Measurements from ENCODE around the gene SYNGR3. TPM values are rescaled to one million over a fixed set of nuclear protein-coding genes. Genes with fewer than 3 reads are reported as not detected.

Gene SYNGR3, protein sequence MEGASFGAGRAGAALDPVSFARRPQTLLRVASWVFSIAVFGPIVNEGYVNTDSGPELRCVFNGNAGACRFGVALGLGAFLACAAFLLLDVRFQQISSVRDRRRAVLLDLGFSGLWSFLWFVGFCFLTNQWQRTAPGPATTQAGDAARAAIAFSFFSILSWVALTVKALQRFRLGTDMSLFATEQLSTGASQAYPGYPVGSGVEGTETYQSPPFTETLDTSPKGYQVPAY
- total RNA-seq (2022) = 0.68 and 1.1 TPM in 2 replicates
- not detected for Bru-seq, nascent RNA
- percentile 35 among the genes with signal in this experiment for BruChase-seq, experiment 1, labeled RNA remaining after a 6-hour chase
- BruChase-seq, experiment 2, labeled RNA remaining after a 2-hour chase = percentile 13 among the genes with signal in this experiment
- long read RNA-seq, partial matches to known transcripts = 0 of 5 reads
- long read RNA-seq, other reads (novel, unspliced or antisense) = 1 of 5 reads

DNA sequence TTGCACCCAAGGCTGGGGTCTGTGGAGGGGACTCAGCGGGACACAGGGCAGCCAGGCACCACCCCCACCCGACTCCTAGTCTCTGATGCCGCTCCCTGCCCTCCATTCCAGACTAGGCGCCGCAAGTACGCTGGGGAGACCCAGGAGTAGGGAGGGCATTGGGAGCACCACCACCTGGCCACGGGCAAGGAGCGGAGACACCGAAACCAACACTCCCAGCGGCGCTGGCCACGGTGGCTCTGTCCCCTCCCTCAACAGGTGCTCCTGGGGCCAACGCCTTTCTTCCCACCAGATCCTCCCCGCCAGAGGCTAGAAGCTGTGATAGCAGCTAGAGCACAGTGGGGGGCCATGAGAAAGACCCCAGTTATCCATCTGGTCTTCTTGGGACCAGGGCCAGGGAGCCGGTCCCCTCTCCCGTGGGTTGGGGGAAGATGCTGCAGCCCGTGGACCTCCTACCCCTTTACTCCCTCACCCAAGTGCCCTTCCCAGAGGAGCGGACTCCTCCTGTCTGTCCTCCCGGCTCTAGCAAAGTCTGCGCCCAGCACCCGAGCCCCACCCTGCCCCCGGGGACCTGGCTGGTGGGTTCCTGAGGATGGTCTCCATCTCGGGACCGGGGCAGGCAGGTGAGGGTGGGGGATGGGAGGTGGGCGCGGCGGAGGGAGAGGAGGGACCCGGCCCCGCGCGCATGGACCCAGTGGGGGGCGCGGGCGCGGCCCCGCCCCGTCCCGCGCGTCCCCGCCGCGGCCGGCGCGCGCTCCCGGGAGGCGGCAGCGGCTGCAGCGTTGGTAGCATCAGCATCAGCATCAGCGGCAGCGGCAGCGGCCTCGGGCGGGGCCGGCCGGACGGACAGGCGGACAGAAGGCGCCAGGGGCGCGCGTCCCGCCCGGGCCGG is at the start of gene SYNGR3:
TSS of gene SYNGR3 (plus strand) at position 762 of the 892 bp plus-strand sequence. CDS start 133 bp downstream, outside the sequence.
- peak within 1 kb of the TSS; percentile 49 for H3K4me3 Mint-ChIP-seq (ENCODE audit: unreplicated experiment)
- no peak for DNase-seq (ENCODE audit: unreplicated experiment)

DNA sequence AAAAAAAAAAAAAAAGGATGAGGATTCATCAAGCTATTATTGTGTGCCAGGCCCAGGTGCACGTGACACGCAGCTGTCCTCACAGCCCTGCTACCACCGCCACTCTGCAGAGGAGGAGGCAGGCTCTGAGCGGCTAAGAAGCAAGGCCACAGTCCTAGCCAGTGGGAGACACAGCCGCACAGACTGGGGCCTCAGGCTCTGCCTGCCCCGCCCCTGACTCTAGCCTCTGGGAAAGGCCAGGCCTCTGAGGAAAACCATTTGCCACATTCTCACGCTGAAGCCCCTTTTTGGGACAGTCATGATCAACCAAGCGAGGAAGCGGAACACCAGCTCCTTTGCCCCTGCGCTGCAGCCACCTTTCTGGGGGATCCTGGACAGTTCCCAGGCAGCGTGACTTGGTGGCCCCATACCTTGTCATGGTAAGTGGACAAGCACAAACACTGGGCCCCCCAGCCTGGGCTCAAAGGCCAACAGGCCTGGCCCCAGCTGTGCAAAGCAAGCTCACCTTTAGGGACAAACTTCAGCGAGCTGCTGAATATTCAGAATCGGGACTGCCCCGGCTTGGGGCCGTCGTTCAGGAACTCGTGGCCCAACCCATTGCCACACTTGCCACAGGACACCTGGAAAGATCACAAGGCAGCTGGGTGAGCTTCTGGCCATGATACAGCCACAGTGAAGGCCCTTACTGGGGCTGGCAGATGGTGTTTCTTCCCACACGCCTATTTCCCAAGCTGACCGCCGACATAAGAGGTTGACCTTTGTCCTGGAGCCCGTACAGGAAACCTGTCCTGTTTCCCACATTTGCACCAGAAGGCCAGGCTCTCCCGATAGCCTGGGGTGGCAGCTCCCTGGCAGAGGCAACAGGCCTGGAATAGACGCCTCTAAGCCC is 49.3 kb upstream of the SYNGR3 start:
- POLR2A ChIA-PET = interaction anchor here (1.4 to 1.5 kb wide), 2 partner anchors 18 to 24 kb away, joined by 3 to 4 read pairs; partner anchors contain the start of gene RPS2
- no peaks in the 10 kb centered on the region for H3K27me3 Mint-ChIP-seq (ENCODE audit: insufficient read depth, unreplicated experiment)
- no peak for DNase-seq (ENCODE audit: unreplicated experiment)
- no TSS peak for BruUV-seq (replicated peaks)
- no peak overlapping the region for H3K27ac Mint-ChIP-seq (ENCODE audit: low read depth, unreplicated experiment)
- intact Hi-C loops (cut with micrococcal nuclease) = no loop called here
- H3K4me1 Mint-ChIP-seq (ENCODE audit: insufficient read depth, unreplicated experiment) = peaks cover 5% of the 10 kb centered on the region
- peaks cover 22% of the 10 kb centered on the region for H3K36me3 Mint-ChIP-seq (ENCODE audit: insufficient read depth, unreplicated experiment)
- TF ChIP-seq, protein P1, sequence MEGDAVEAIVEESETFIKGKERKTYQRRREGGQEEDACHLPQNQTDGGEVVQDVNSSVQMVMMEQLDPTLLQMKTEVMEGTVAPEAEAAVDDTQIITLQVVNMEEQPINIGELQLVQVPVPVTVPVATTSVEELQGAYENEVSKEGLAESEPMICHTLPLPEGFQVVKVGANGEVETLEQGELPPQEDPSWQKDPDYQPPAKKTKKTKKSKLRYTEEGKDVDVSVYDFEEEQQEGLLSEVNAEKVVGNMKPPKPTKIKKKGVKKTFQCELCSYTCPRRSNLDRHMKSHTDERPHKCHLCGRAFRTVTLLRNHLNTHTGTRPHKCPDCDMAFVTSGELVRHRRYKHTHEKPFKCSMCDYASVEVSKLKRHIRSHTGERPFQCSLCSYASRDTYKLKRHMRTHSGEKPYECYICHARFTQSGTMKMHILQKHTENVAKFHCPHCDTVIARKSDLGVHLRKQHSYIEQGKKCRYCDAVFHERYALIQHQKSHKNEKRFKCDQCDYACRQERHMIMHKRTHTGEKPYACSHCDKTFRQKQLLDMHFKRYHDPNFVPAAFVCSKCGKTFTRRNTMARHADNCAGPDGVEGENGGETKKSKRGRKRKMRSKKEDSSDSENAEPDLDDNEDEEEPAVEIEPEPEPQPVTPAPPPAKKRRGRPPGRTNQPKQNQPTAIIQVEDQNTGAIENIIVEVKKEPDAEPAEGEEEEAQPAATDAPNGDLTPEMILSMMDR (IDR thresholded peaks at IDR 0.05; ENCODE audit: unreplicated experiment) = no peak
- H3K9me3 Mint-ChIP-seq (ENCODE audit: unreplicated experiment) = no peaks in the 10 kb centered on the region
- no peak overlapping the region for H3K4me3 Mint-ChIP-seq (ENCODE audit: unreplicated experiment)
- CTCF ChIA-PET = interaction anchor here (0.8 to 1.8 kb wide), 4 partner anchors 10 to 1616 kb away, joined by 3 to 8 read pairs (median 3); no protein-coding TSS in a partner anchor

More for the DNA sequence above, at the start of gene SYNGR3:
- CTCF ChIA-PET = interaction anchor here (0.7 kb wide), 1 partner anchor 163 kb away, joined by 4 read pairs; no protein-coding TSS in a partner anchor
- intact Hi-C loops (cut with micrococcal nuclease) = no loop called here
- no TSS peak for BruUV-seq (replicated peaks)
- POLR2A ChIA-PET = interaction anchor here (0.6 to 2.0 kb wide), 4 partner anchors 11 to 25 kb away, joined by 3 to 7 read pairs (median 3); partner anchors contain the start of gene RPS2
- H3K4me1 Mint-ChIP-seq (ENCODE audit: insufficient read depth, unreplicated experiment) = peaks cover 12% of the 10 kb centered on the region
- peak within 1 kb of the TSS; percentile 35 for H3K27ac Mint-ChIP-seq (ENCODE audit: low read depth, unreplicated experiment)
- TF ChIP-seq, protein P1 (IDR thresholded peaks at IDR 0.05; ENCODE audit: unreplicated experiment) = no peak
- peaks cover 27% of the 10 kb centered on the region for H3K36me3 Mint-ChIP-seq (ENCODE audit: insufficient read depth, unreplicated experiment)
- no peaks in the 10 kb centered on the region for H3K27me3 Mint-ChIP-seq (ENCODE audit: insufficient read depth, unreplicated experiment)
- H3K9me3 Mint-ChIP-seq (ENCODE audit: unreplicated experiment) = no peaks in the 10 kb centered on the region

DNA sequence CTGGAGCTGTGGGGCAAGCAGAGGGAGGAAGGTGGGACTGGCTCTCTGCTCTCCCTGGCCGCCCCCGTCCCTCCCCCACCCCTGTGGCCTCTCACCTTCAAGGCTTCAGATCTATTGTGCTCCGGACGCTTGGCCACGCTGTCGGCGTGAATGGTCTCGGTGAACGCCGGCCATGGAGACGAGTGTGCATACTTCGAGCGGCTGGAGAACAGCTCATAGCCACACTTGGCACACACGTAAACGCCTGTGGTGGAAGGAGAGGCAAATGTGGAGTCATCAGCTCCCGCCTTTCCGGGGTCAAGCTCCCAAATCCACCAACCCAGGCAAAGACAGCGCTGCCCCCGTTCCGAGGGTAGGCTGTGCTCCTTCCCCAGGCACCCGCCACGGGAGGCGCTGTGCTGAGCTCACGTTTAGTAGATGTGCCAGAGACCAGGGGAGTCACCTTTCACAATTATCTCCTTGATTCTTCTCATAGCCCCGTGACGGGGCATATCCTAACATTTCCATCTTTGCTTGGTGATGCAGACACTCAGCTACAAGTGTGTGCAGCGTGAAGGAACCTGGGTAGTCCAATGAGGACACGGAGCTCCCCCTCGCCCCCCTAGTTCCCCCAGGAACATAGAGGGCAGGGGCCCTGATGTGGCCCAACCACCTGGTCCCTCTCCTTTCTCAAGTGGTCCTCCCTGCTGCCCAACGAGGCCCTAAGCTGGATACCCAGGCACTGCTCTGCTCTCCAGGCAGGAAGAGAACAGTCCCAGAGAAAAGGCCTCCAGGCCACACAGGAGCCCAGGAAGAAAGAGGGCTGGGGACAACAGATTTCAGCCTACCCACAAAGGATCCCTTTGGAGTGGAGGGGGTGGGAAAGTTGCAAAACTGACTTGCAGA is 48.4 kb upstream of the SYNGR3 start:
- Mint-ChIP-seq H3K36me3 (ENCODE audit: insufficient read depth, unreplicated experiment) (peaks cover 22% of the 10 kb centered on the region), H3K4me3 (ENCODE audit: unreplicated experiment) (peak overlapping the region; percentile 87), H3K9me3 (ENCODE audit: unreplicated experiment) (no peaks in the 10 kb centered on the region), H3K4me1 (ENCODE audit: insufficient read depth, unreplicated experiment) (peaks cover 5% of the 10 kb centered on the region), H3K27me3 (ENCODE audit: insufficient read depth, unreplicated experiment) (no peaks in the 10 kb centered on the region), H3K27ac (ENCODE audit: low read depth, unreplicated experiment) (no peak overlapping the region)
- BruUV-seq (replicated peaks) = no TSS peak
- ChIA-PET CTCF (interaction anchor here (0.5 to 1.8 kb wide), 5 partner anchors 10 to 181 kb away, joined by 3 to 8 read pairs (median 3); no protein-coding TSS in a partner anchor), POLR2A (interaction anchor here (1.4 to 2.8 kb wide), 4 partner anchors 17 to 23 kb away, joined by 3 to 33 read pairs (median 8); partner anchors contain the start of genes NDUFB10 and RPS2)
- TF ChIP-seq, protein P1 (IDR thresholded peaks at IDR 0.05; ENCODE audit: unreplicated experiment) = no peak
- DNase-seq (ENCODE audit: unreplicated experiment) = no peak
- intact Hi-C loops (cut with micrococcal nuclease) = no loop called here
